K562 (cell line): ENCODE results near the gene TAF10. TPM values are rescaled to one million over a fixed set of nuclear protein-coding genes. Genes with fewer than 3 reads are reported as not detected.

Experiments
- ATAC-seq: fragments of 200-7000 bp; cut with Tn5 transposase; 3 replicates; pipeline ENCODE4 v1.9.1; 2020; ENCODE audit warnings: moderate library complexity
- BruUV-seq: library from RNA; stranded (reverse); fragments of 400-500 nt; replicated peaks from 2 replicates; lab custom pipeline; 2021; lab: Mats Ljungman, UMichigan
- CTCF ChIA-PET: fragments of 300-600 bp; formaldehyde crosslinking; extraction: SDS; loops from one replicate; lab custom pipeline; 2021; ENCODE audit warnings: low intra/inter-chr PET ratio; lab: Yijun Ruan, JAX
- POLR2A ChIA-PET: fragments of 300-600, 350-650 bp; sonication (Branson Sonifier 250); formaldehyde crosslinking; extraction: SDS; loops from one replicate; lab custom pipeline; 2021; ENCODE audit warnings: antibody characterized with exemption, inconsistent platforms; lab: Yijun Ruan, JAX
- DNase-seq, 4 experiments: peaks; one replicate each; pipeline versions ENCODE4 v3.0.0 to v3.0.0-alpha.2; 2011 to 2018; ENCODE audit warnings: low spot score in 3 of 4, mixed read lengths in 3 of 4; ENCODE audit errors: extremely low read depth in 1 of 4
- FAIRE-seq: peaks from 2 replicates; lab custom pipeline; 2011; peaks lifted over from hg19 to GRCh38; lab: Jason Lieb, UNC
- H2AFZ ChIP-seq: 2 replicates; pipeline ENCODE4 v1.6.0; 2011; ENCODE audit warnings: low read depth, low read length, control low read depth, inconsistent platforms
- H3K27ac ChIP-seq: fragments of 200-600 bp; 3 replicates; pipeline ENCODE4 v1.8.0; 2011; ENCODE audit warnings: low read depth, mild to moderate bottlenecking, control low read depth, inconsistent platforms, low read length, moderate library complexity, mixed read lengths; ENCODE audit errors: extremely low read depth
- H3K27me3 ChIP-seq, 2 experiments: fragments of 300-600 bp in 1 of 2; 2 replicates in 1 of 2; 3 replicates in 1 of 2; pipeline versions ENCODE4 v1.6.0 to v1.8.0; 2011; ENCODE audit warnings: inconsistent platforms in 2 of 2, low read length in 2 of 2, mild to moderate bottlenecking in 1 of 2, mixed read lengths in 1 of 2, moderate library complexity in 1 of 2; ENCODE audit not compliant: control insufficient read depth in 2 of 2, insufficient read depth in 2 of 2
- H3K36me3 ChIP-seq: fragments of 300-600 bp; 3 replicates; pipeline ENCODE4 v1.8.0; 2011; ENCODE audit warnings: mild to moderate bottlenecking, low read length, inconsistent platforms; ENCODE audit not compliant: control insufficient read depth, insufficient read depth
- H3K4me1 ChIP-seq, 2 experiments: fragments of 200-600 bp in 1 of 2; replicated peaks in 1 of 2; 2 replicates in 1 of 2; 3 replicates in 1 of 2; pipeline versions ENCODE4 v1.5.1 to v1.8.0; 2011; ENCODE audit warnings: inconsistent platforms in 2 of 2, low read length in 2 of 2, mild to moderate bottlenecking in 1 of 2, mixed read lengths in 1 of 2, moderate library complexity in 1 of 2; ENCODE audit not compliant: control insufficient read depth in 2 of 2, insufficient read depth in 2 of 2
- H3K4me2 ChIP-seq: 2 replicates; pipeline ENCODE4 v1.6.1; 2011; ENCODE audit warnings: low read length, control low read depth, inconsistent platforms, mixed read lengths; ENCODE audit not compliant: insufficient read depth
- H3K4me3 ChIP-seq: fragments of 200-600 bp; sonication (generic), shearing (Covaris generic); 2 replicates; pipeline ENCODE4 v1.5.1; 2016; ENCODE audit warnings: control low read depth, inconsistent platforms
- H3K79me2 ChIP-seq: fragments of 200-600 bp; 3 replicates; pipeline ENCODE4 v1.8.0; 2011; ENCODE audit warnings: low read length, inconsistent platforms; ENCODE audit not compliant: control insufficient read depth, insufficient read depth
- H3K9ac ChIP-seq, 2 experiments: 2 replicates each; pipeline versions ENCODE4 v1.6.0 to v1.6.1; 2011; ENCODE audit warnings: low read depth in 2 of 2, low read length in 2 of 2, control low read depth in 1 of 2, inconsistent platforms in 1 of 2, mild to moderate bottlenecking in 1 of 2, mixed read lengths in 1 of 2; ENCODE audit not compliant: insufficient read depth in 1 of 2
- H3K9me1 ChIP-seq: one replicate; pipeline ENCODE4 v1.6.0; 2011; ENCODE audit warnings: inconsistent platforms, mild to moderate bottlenecking, low read length, moderate library complexity; ENCODE audit not compliant: control insufficient read depth, insufficient read depth
- H3K9me3 ChIP-seq: replicated peaks from 2 replicates; pipeline ENCODE4 v1.5.1; 2011; ENCODE audit warnings: low read depth, low read length, inconsistent platforms; ENCODE audit not compliant: control insufficient read depth, insufficient read depth
- H4K20me1 ChIP-seq: replicated peaks from 2 replicates; pipeline ENCODE4 v1.6.1; 2011; ENCODE audit warnings: low read length, inconsistent platforms, mixed read lengths; ENCODE audit not compliant: control insufficient read depth, insufficient read depth
- HMGN3 ChIP-seq: IDR thresholded peaks from 2 replicates; pipeline ENCODE4 v1.6.1; 2011; ENCODE audit warnings: borderline replicate concordance, low read depth, mild to moderate bottlenecking, mixed read lengths, low read length; ENCODE audit not compliant: insufficient read length; ENCODE audit errors: extremely low read depth
- JUND ChIP-seq, 2 experiments: IDR thresholded peaks; 2 replicates in 1 of 2; 3 replicates in 1 of 2; pipeline ENCODE4 v1.6.1; 2011; ENCODE audit warnings: borderline replicate concordance in 2 of 2, low read depth in 2 of 2, low read length in 2 of 2, improper control_type of control experiment in 1 of 2, missing biosample characterization in 1 of 2, missing genetic modification characterization in 1 of 2, missing genetic modification reagents in 1 of 2
- KDM1A ChIP-seq, 2 experiments: fragments of 450-650 bp; IDR thresholded peaks; 2 replicates each; pipeline ENCODE4 v1.6.1; 2016; ENCODE audit warnings: mild to moderate bottlenecking in 2 of 2
- MAZ ChIP-seq, 2 experiments: fragments of 450-650 bp in 1 of 2; sonication (generic) in 1 of 2; formaldehyde crosslinking; IDR thresholded peaks in 1 of 2; conservative IDR thresholded peaks in 1 of 2; 2 replicates each; pipeline versions ENCODE4 v1.4.0 to v1.5.0; 2020; ENCODE audit warnings: mild to moderate bottlenecking in 1 of 2, missing genetic modification reagents in 1 of 2
- MGA ChIP-seq: fragments of 450-650 bp; IDR thresholded peaks from 2 replicates; pipeline ENCODE4 v1.6.1; 2016; ENCODE audit warnings: mild to moderate bottlenecking, moderate library complexity
- POLR2AphosphoS2 ChIP-seq: IDR thresholded peaks from 2 replicates; pipeline ENCODE4 v1.6.1; 2012; ENCODE audit warnings: low read length, improper control_type of control experiment
- RBM25 ChIP-seq: fragments of 200-400 bp; formaldehyde crosslinking; IDR thresholded peaks from 2 replicates; pipeline ENCODE4 v1.6.1; 2018; ENCODE audit warnings: low read length, low read depth, moderate library complexity; ENCODE audit not compliant: severe bottlenecking
- ZNF699 ChIP-seq: fragments of 250-450 bp; sonication (Bioruptor Pico); IDR thresholded peaks from 2 replicates; pipeline ENCODE4 v1.8.0; 2021; ENCODE audit warnings: mild to moderate bottlenecking, moderate library complexity; ENCODE audit not compliant: insufficient replicate concordance
- WGBS: fragments of 100-300 bp; shearing (Covaris generic); methylation state at CpG from one replicate; pipeline ENCODE4 v1.1.6; 2016; ENCODE audit warnings: low coverage, mixed read lengths; ENCODE audit not compliant: insufficient coverage; ENCODE audit errors: missing lambda C conversion rate; 5-methylcytosine and 5-hydroxymethylcytosine counted together
- in situ Hi-C: fragments of 300-500 bp; cut with MboI; formaldehyde crosslinking; loops from 4 replicates; pipeline ENCODE4 v1.15.0; 2018; ENCODE audit warnings: inconsistent platforms, mixed read lengths
- intact Hi-C: fragments of 100-400 bp; cut with micrococcal nuclease; formaldehyde crosslinking; loops from 2 replicates; pipeline ENCODE4 v1.14.2; 2022
- polyA plus RNA-seq, 8 experiments: library from polyadenylated mRNA; depleted of rRNA in 4 of 8; stranded (reverse) in 5 of 8; unstranded in 3 of 8; fragments of >200 nt; fragmentation: Nextera tagmentation in 2 of 8; fragmentation: Illumina TruSeq in 1 of 8; extraction: Ambion mirVana in 2 of 8; extraction: Trizol in 1 of 8; gene quantifications; 2 replicates each; pipeline versions ENCODE4 v1.2.1 to v1.2.3, GENCODE V29; 2011 to 2014; ENCODE audit warnings: inconsistent platforms in 1 of 8, missing spikeins in 1 of 8
- total RNA-seq, 7 experiments: library from RNA; depleted of rRNA in 6 of 7; stranded (reverse); fragments of >200 nt in 6 of 7; fragmentation: Illumina TruSeq in 2 of 7; extraction: Trizol in 2 of 7; gene quantifications; 2 replicates each; pipeline versions ENCODE4 v1.2.1 to v1.2.3, GENCODE V29; 2011 to 2021; ENCODE audit warnings: low replicate concordance in 1 of 7

Gene TAF10
- total and polyA plus RNA-seq, 9 of the 15 experiments (the other 6 are each of a cell fraction or from before 2014, with no cell fraction given): 19.5 to 197 (median 121) TPM

DNA sequence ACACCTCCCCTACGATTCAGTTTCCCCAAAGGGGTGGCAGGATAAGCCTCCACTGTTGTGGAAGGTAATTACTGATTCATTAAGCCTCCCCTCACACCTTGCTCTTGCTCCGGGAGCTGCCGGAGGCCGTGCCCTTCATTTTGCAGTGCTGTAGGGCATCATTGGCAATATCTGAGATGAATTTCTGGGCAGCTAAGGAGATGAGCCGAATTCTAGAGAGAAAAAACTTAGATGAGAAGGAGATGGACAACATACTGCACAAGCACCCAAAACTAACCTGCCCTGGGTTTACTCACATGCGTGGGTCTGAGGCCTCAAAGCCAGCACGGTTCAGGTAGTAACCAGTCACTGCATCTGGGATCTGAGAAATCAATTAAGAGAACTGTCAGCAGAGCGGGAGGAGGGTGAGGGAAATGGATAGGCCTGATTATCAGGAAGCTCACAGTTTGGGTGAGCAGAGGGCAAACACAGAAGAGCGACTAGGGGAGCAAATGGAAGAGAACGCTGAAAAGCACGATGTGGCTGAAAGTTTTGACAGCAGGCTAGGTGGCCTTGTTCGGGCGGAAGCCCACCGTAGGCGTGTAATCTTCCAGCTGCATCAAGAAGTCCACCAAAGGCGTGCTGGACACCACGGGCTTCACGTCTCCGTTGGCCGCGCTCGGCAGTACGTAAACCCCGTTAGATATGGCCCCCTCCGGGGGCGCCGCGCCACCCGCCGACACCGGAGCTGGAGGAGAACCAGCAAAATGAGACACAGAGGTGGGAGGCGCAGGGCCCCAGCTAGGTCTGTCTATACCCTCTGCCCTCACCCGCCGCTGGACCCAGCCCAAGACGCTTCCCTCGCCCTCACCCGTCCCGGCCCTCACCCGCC is 689 bp downstream of the TAF10 start:
- WGBS: 12% methylated on average over 31 of the region's 39 CpGs
- Histone ChIP-seq H3K27me3 (no peaks in the 10 kb centered on the region), H3K4me3 (peak overlapping the region; percentile 81), H4K20me1 (no peaks in the 10 kb centered on the region), H3K79me2 (peaks cover 36% of the 10 kb centered on the region), H3K4me2 (peak overlapping the region; percentile 99), H3K27ac (peak overlapping the region; percentile 96), H3K4me1 (peaks cover 30 to 33% of the 10 kb centered on the region in 2 experiments), H3K9me3 (no peaks in the 10 kb centered on the region), H2AFZ (0 out of 2 replicates have a peak overlapping the region, but pooled peaks have one; percentile 98), H3K36me3 (peaks cover 64% of the 10 kb centered on the region), H3K9me1 (no peaks in the 10 kb centered on the region), H3K9ac (peak overlapping the region; percentile 92 to 97)
- FAIRE-seq (peak; percentile 67), ATAC-seq (peak; percentile 11), DNase-seq (peak in 2 of 4 experiments; percentile 32 to 45)
- ChIA-PET CTCF (no interaction called here), POLR2A (interaction anchor here (0.6 to 2.1 kb wide), 16 partner anchors 10 to 667 kb away, joined by 3 to 12 read pairs (median 3); partner anchors contain the start of gene MRPL17)
- BruUV-seq: no TSS peak
- in situ Hi-C loops (no loop called here), intact Hi-C loops (no loop called here)
- peak; percentile 53; the same call in 1 of the 2 replicates for TF ChIP-seq POLR2AphosphoS2
- TF ChIP-seq HMGN3: no peak
- no peak for TF ChIP-seq MGA
- no peak for TF ChIP-seq ZNF699 (CRISPR knock-in tag)
- no peak for TF ChIP-seq JUND (IDR thresholded peaks at IDR 0.05; ENCODE audit: borderline replicate concordance, low read depth, low read length)
- TF ChIP-seq JUND (tag; IDR thresholded peaks at IDR 0.05; ENCODE audit: borderline replicate concordance, low read depth, low read length): no peak
- TF ChIP-seq MAZ (CRISPR knock-in tag; conservative IDR thresholded peaks at IDR 0.05 in 1 of 2, IDR thresholded peaks at IDR 0.05 in 1 of 2): no peak; a peak in 1 of 4 replicates
- TF ChIP-seq RBM25: no peak
- no peak for TF ChIP-seq KDM1A (IDR thresholded peaks at IDR 0.05)
